ENCODE measurements around the gene CHST4. TPM values are rescaled to one million over a fixed set of nuclear protein-coding genes. Genes with fewer than 3 reads are reported as not detected.
"Not testable (repeated sequence)": the region's sequence is repeated elsewhere in the genome, so short reads cannot be mapped to it uniquely, and the experiment has no call there.

Gene CHST4
- total RNA-seq, 1 donor from 2014 or later: 0.26 TPM

- no peak for DNase-seq (ENCODE audit: low spot score)
Observed at GRCh38 chr16:71569621-71570020, 43.4 kb downstream of the CHST4 start.

- no peak for DNase-seq (ENCODE audit: low spot score)
Observed at GRCh38 chr16:71570144-71570543, 43.9 kb downstream of the CHST4 start.

GRCh38 chr16:71572497-71573116 lies 46.4 kb downstream of the CHST4 start:
- DNase-seq (ENCODE audit: low spot score): no peak

- DNase-seq (ENCODE audit: low spot score): no peak
Observed at GRCh38 chr16:71573387-71574094, 47.3 kb downstream of the CHST4 start.

GRCh38 chr16:71574702-71575101 lies 48.5 kb downstream of the CHST4 start:
- DNase-seq (ENCODE audit: low spot score): no peak

GRCh38 chr16:71576971-71577370 lies 50.7 kb downstream of the CHST4 start, which contains the start of gene TAT:
Gene TAT (minus strand): TSS chr16:71577092. CDS start chr16:71576415, 677 bp downstream.
- DNase-seq (ENCODE audit: low spot score): no peak

- not testable (repeated sequence) for DNase-seq (ENCODE audit: low spot score)
Observed at GRCh38 chr16:71582553-71582848, 56.3 kb downstream of the CHST4 start.

- no peak for DNase-seq (ENCODE audit: low spot score)
Observed at GRCh38 chr16:71584543-71585317, 58.5 kb downstream of the CHST4 start.

- no peak for DNase-seq (ENCODE audit: low spot score)
Observed at GRCh38 chr16:71585318-71585703, 59.1 kb downstream of the CHST4 start.

Other genes with a start within 250 kb of the CHST4 start
- gene CMTR2, start 237.0 kb upstream of the CHST4 start, total RNA-seq: 12.3 TPM
- 190 TPM for gene CALB2, start 167.7 kb upstream of the CHST4 start, total RNA-seq
- not detected for gene TLE7, start 84.4 kb upstream of the CHST4 start, total RNA-seq
- 10.9 TPM for gene ZNF23, start 64.2 kb upstream of the CHST4 start, total RNA-seq
- gene ZNF19, start 37.1 kb upstream of the CHST4 start, total RNA-seq: 6.7 TPM
- gene TAT, start 50.7 kb downstream of the CHST4 start, total RNA-seq: not detected
- not detected for gene MARVELD3, start 99.8 kb downstream of the CHST4 start, total RNA-seq
- 16.5 TPM for gene PHLPP2, start 198.3 kb downstream of the CHST4 start, total RNA-seq

All from mesenteric fat pad (tissue), 1 donor.